Parathyroid adenoma (tissue), 2 donors: Measurements from ENCODE around the gene EIF5A2.

Experiments used
- H2AFZ ChIP-seq: fragments of 300-600 bp; sonication (generic); one replicate; pipeline ENCODE4 v1.7.0; 2017; ENCODE audit warnings: antibody characterized with exemption, mild to moderate bottlenecking
- H3K27ac ChIP-seq: fragments of 300-600 bp; sonication (generic); one replicate; pipeline ENCODE4 v1.7.0; 2017
- H3K27me3 ChIP-seq: fragments of 300-600 bp; sonication (generic); one replicate; pipeline ENCODE4 v1.7.0; 2017; ENCODE audit warnings: low read length; ENCODE audit not compliant: control insufficient read depth, insufficient read depth
- H3K36me3 ChIP-seq: fragments of 300-600 bp; sonication (generic); one replicate; pipeline ENCODE4 v1.7.0; 2017; ENCODE audit warnings: low read length; ENCODE audit not compliant: control insufficient read depth, insufficient read depth
- H3K4me1 ChIP-seq: fragments of 300-600 bp; sonication (generic); one replicate; pipeline ENCODE4 v1.7.0; 2017; ENCODE audit warnings: control low read depth
- H3K4me2 ChIP-seq: fragments of 300-600 bp; sonication (generic); one replicate; pipeline ENCODE4 v1.7.0; 2017; ENCODE audit warnings: low read length
- H3K4me3 ChIP-seq: fragments of 300-600 bp; sonication (generic); one replicate; pipeline ENCODE4 v1.7.0; 2017; ENCODE audit warnings: low read depth, low read length
- H3K79me2 ChIP-seq: fragments of 300-600 bp; sonication (generic); one replicate; pipeline ENCODE4 v1.7.0; 2017; ENCODE audit warnings: control low read depth
- H3K9ac ChIP-seq: fragments of 300-600 bp; sonication (generic); one replicate; pipeline ENCODE4 v1.7.0; 2017; ENCODE audit warnings: mild to moderate bottlenecking
- H3K9me3 ChIP-seq: fragments of 300-600 bp; sonication (generic); one replicate; pipeline ENCODE4 v1.7.0; 2017; ENCODE audit warnings: low read length; ENCODE audit not compliant: control insufficient read depth
- CTCF ChIP-seq: fragments of 300-600 bp; sonication (generic); IDR thresholded peaks from one replicate; pipeline ENCODE4 v1.7.0; 2017; ENCODE audit warnings: antibody characterized with exemption, mild to moderate bottlenecking
- donor health status: primary hyperparathyroidism.

EIF5A2 gene

GRCh38 chr3:170914690-170915089 lies 6.3 kb upstream of the EIF5A2 start:
- Histone ChIP-seq H3K4me3 (no peak overlapping the region), H3K36me3 (no peaks in the 10 kb centered on the region), H3K4me2 (no peak overlapping the region), H3K27ac (no peak overlapping the region), H3K27me3 (no peaks in the 10 kb centered on the region), H3K4me1 (no peaks in the 10 kb centered on the region), H3K79me2 (no peaks in the 10 kb centered on the region), H3K9me3 (no peaks in the 10 kb centered on the region), H3K9ac (no peak overlapping the region), H2AFZ (no peak overlapping the region)
- no peak for TF ChIP-seq CTCF

- Histone ChIP-seq H3K36me3 (no peaks in the 10 kb centered on the region), H3K27ac (no peak overlapping the region), H3K9me3 (no peaks in the 10 kb centered on the region), H3K9ac (no peak overlapping the region), H3K79me2 (no peaks in the 10 kb centered on the region), H3K4me1 (no peaks in the 10 kb centered on the region), H3K27me3 (no peaks in the 10 kb centered on the region), H3K4me3 (no peak overlapping the region), H3K4me2 (no peak overlapping the region), H2AFZ (no peak overlapping the region)
- TF ChIP-seq CTCF = no peak
Measured at GRCh38 chr3:170914212-170914611, 5.8 kb upstream of the EIF5A2 start.

GRCh38 chr3:170911051-170911450 lies 2.6 kb upstream of the EIF5A2 start:
- no peak overlapping the region for H3K9ac ChIP-seq

GRCh38 chr3:170910542-170910941 lies 2.1 kb upstream of the EIF5A2 start:
- Histone ChIP-seq H3K27me3 (no peaks in the 10 kb centered on the region), H3K4me2 (no peak overlapping the region), H3K4me3 (no peak overlapping the region), H3K9ac (no peak overlapping the region), H3K9me3 (no peaks in the 10 kb centered on the region), H2AFZ (no peak overlapping the region), H3K27ac (no peak overlapping the region), H3K79me2 (no peaks in the 10 kb centered on the region), H3K4me1 (no peaks in the 10 kb centered on the region), H3K36me3 (no peaks in the 10 kb centered on the region)
- TF ChIP-seq CTCF = no peak

More at GRCh38 chr3:170911051-170911450, 2.6 kb upstream of the EIF5A2 start:
- no peak overlapping the region for H2AFZ ChIP-seq
- H3K9me3 ChIP-seq = no peaks in the 10 kb centered on the region
- H3K27me3 ChIP-seq = no peaks in the 10 kb centered on the region
- no peak overlapping the region for H3K4me3 ChIP-seq
- H3K79me2 ChIP-seq = no peaks in the 10 kb centered on the region
- no peak for TF ChIP-seq CTCF
- no peak overlapping the region for H3K4me2 ChIP-seq
- no peaks in the 10 kb centered on the region for H3K4me1 ChIP-seq
- no peak overlapping the region for H3K27ac ChIP-seq
- no peaks in the 10 kb centered on the region for H3K36me3 ChIP-seq

GRCh38 chr3:170909129-170909903 lies 879 bp upstream of the EIF5A2 start:
- H3K9ac ChIP-seq = no peak overlapping the region
- H3K36me3 ChIP-seq = no peaks in the 10 kb centered on the region
- H3K4me3 ChIP-seq = peak overlapping the region; percentile 69
- H3K27me3 ChIP-seq = no peaks in the 10 kb centered on the region
- no peak overlapping the region for H3K27ac ChIP-seq
- H3K4me2 ChIP-seq = peak overlapping the region; percentile 80
- H2AFZ ChIP-seq = peak overlapping the region; percentile 96
- H3K9me3 ChIP-seq = no peaks in the 10 kb centered on the region
- H3K79me2 ChIP-seq = no peaks in the 10 kb centered on the region
- TF ChIP-seq CTCF = no peak
- no peaks in the 10 kb centered on the region for H3K4me1 ChIP-seq
